Measurements from ENCODE around the gene SFT2D1.

DNA sequence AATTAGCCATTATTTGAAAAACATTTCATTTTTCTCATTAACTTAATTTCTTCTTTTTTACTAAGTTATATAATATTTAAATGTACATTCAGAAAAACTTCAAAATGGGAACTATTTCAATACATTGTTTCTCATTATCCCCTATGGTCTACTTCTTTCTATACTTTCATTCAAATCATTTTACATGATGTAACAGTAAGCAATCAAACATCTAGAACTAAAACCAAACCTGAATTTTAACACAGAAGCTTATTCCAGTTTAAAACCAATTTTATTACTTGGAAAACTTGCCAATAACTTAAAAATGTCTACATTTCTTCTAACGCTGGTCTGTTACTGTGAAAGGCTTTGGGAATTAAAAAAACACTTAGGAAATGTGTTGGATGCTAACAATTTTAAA lies 29.5 kb downstream of the SFT2D1 start:
- TF ChIP-seq, protein P1, sequence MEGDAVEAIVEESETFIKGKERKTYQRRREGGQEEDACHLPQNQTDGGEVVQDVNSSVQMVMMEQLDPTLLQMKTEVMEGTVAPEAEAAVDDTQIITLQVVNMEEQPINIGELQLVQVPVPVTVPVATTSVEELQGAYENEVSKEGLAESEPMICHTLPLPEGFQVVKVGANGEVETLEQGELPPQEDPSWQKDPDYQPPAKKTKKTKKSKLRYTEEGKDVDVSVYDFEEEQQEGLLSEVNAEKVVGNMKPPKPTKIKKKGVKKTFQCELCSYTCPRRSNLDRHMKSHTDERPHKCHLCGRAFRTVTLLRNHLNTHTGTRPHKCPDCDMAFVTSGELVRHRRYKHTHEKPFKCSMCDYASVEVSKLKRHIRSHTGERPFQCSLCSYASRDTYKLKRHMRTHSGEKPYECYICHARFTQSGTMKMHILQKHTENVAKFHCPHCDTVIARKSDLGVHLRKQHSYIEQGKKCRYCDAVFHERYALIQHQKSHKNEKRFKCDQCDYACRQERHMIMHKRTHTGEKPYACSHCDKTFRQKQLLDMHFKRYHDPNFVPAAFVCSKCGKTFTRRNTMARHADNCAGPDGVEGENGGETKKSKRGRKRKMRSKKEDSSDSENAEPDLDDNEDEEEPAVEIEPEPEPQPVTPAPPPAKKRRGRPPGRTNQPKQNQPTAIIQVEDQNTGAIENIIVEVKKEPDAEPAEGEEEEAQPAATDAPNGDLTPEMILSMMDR (IDR thresholded peaks at IDR 0.05), result no peak
- TF ChIP-seq POLR2A (IDR thresholded peaks at IDR 0.05), result no peak

Data from testis (tissue), 2 donors.